DND-41 (cell line): ENCODE measurements around the gene CFAP20DC.

Source experiments
- EZH2 ChIP-seq: IDR thresholded peaks from 3 replicates; pipeline ENCODE4 v1.6.1; 2012; ENCODE audit warnings: borderline replicate concordance, low read depth, mild to moderate bottlenecking, moderate library complexity, low read length, inconsistent platforms; ENCODE audit not compliant: severe bottlenecking
- TF ChIP-seq, protein P1 (sequence below): IDR thresholded peaks from 2 replicates; pipeline ENCODE4 v1.5.1; 2012; ENCODE audit warnings: borderline replicate concordance, low read length, moderate library complexity, mild to moderate bottlenecking; ENCODE audit not compliant: poor library complexity, severe bottlenecking; ENCODE audit errors: extremely low read depth

DNA sequence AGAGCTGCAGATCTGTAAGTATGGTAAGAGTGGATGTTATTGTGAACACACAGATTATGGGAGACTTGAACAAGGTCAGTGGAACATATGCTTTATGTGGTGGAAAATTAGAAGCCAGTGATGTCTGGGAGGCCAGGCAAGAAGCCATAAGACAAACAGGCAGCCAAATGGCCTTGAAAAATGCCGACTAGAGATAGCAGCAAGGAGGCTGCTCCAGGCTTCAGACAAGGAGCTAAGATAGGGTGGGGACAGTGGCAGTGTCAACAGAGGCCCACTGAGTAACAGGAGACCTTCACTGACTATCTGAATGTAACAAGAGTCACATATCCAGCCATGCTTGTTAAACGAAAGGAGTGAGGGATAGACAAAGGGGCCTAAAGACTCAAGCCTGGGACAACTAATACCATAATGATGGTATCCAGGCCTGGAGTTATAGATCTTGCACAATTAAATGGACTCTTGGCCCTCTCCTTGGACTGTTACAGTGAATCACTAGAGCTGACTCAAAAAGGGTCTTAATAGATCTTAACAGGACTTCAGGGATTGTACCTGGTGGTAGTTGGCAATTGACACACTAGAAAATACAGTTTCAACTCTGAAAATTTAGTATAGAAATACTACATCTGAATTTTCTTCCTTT, 50.6 kb downstream of the CFAP20DC start:
- TF ChIP-seq, protein P1, sequence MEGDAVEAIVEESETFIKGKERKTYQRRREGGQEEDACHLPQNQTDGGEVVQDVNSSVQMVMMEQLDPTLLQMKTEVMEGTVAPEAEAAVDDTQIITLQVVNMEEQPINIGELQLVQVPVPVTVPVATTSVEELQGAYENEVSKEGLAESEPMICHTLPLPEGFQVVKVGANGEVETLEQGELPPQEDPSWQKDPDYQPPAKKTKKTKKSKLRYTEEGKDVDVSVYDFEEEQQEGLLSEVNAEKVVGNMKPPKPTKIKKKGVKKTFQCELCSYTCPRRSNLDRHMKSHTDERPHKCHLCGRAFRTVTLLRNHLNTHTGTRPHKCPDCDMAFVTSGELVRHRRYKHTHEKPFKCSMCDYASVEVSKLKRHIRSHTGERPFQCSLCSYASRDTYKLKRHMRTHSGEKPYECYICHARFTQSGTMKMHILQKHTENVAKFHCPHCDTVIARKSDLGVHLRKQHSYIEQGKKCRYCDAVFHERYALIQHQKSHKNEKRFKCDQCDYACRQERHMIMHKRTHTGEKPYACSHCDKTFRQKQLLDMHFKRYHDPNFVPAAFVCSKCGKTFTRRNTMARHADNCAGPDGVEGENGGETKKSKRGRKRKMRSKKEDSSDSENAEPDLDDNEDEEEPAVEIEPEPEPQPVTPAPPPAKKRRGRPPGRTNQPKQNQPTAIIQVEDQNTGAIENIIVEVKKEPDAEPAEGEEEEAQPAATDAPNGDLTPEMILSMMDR, result no peak
- TF ChIP-seq EZH2, result no peak
